ENCODE data around the gene DGKQ. TPM values are rescaled to one million over a fixed set of nuclear protein-coding genes. Genes with fewer than 3 reads are reported as not detected.

Gene DGKQ
- total RNA-seq, 1 experiment from 2014 or later = 11.5 TPM

GRCh38 chr4:958696-959337, 14.6 kb downstream of the DGKQ start:
- H3K9me2 ChIP-seq (ENCODE audit: insufficient read depth) = no peaks in the 10 kb centered on the region
- H3K4me3 ChIP-seq = no peak overlapping the region
- no peak for DNase-seq
- intact Hi-C loops (cut with micrococcal nuclease; ENCODE audit: unreplicated experiment) = no loop called here
- H3F3A ChIP-seq (ENCODE audit: insufficient read depth, low read depth) = no peaks in the 10 kb centered on the region
- H3K4me2 ChIP-seq = no peak overlapping the region
- no TSS peak for BruUV-seq (replicated peaks)
- H3K79me2 ChIP-seq (ENCODE audit: low read depth) = no peaks in the 10 kb centered on the region
- no peak for TF ChIP-seq EZH2 (IDR thresholded peaks at IDR 0.05; ENCODE audit: low read depth)
- no peak for TF ChIP-seq CTCF (conservative IDR thresholded peaks at IDR 0.05)
- CTCF ChIA-PET = no interaction called here
- no peaks in the 10 kb centered on the region for H3K9me3 ChIP-seq (ENCODE audit: insufficient read depth, low read depth)
- H3K36me3 ChIP-seq (ENCODE audit: low read depth) = no peaks in the 10 kb centered on the region
- H3K4me1 ChIP-seq (replicated peaks; ENCODE audit: insufficient read depth) = no peaks in the 10 kb centered on the region
- no peak overlapping the region for H3K27ac ChIP-seq
- no peaks in the 10 kb centered on the region for H4K20me1 ChIP-seq (ENCODE audit: insufficient read depth)
- H2AFZ ChIP-seq = no peak overlapping the region
- POLR2A ChIA-PET (ENCODE audit: unreplicated experiment) = interaction anchor here (0.5 kb wide), 1 partner anchor 378 kb away, joined by 3 read pairs; no protein-coding TSS in a partner anchor
- H3K27me3 ChIP-seq (ENCODE audit: insufficient read depth, low read depth) = no peaks in the 10 kb centered on the region

GRCh38 chr4:958314-958665, 15.1 kb downstream of the DGKQ start:
- no peak overlapping the region for H3K4me2 ChIP-seq
- no peak overlapping the region for H3K4me3 ChIP-seq
- H3K4me1 ChIP-seq (replicated peaks; ENCODE audit: insufficient read depth) = no peaks in the 10 kb centered on the region
- H4K20me1 ChIP-seq (ENCODE audit: insufficient read depth) = no peaks in the 10 kb centered on the region
- H3K9me3 ChIP-seq (ENCODE audit: insufficient read depth, low read depth) = no peaks in the 10 kb centered on the region
- no peaks in the 10 kb centered on the region for H3K79me2 ChIP-seq (ENCODE audit: low read depth)
- H3F3A ChIP-seq (ENCODE audit: insufficient read depth, low read depth) = no peaks in the 10 kb centered on the region
- H3K9me2 ChIP-seq (ENCODE audit: insufficient read depth) = no peaks in the 10 kb centered on the region
- H3K27me3 ChIP-seq (ENCODE audit: insufficient read depth, low read depth) = no peaks in the 10 kb centered on the region
- no peak for DNase-seq
- H3K36me3 ChIP-seq (ENCODE audit: low read depth) = no peaks in the 10 kb centered on the region
- H2AFZ ChIP-seq = no peak overlapping the region
- intact Hi-C loops (cut with micrococcal nuclease; ENCODE audit: unreplicated experiment) = no loop called here
- no peak overlapping the region for H3K27ac ChIP-seq
- ChIA-PET POLR2A (ENCODE audit: unreplicated experiment) (no interaction called here), CTCF (no interaction called here)
- BruUV-seq (replicated peaks) = no TSS peak
- TF ChIP-seq EZH2 (IDR thresholded peaks at IDR 0.05; ENCODE audit: low read depth) (no peak), CTCF (conservative IDR thresholded peaks at IDR 0.05) (no peak)

- TF ChIP-seq EZH2 (IDR thresholded peaks at IDR 0.05; ENCODE audit: low read depth) (no peak), CTCF (conservative IDR thresholded peaks at IDR 0.05) (no peak)
- no peaks in the 10 kb centered on the region for H3K79me2 ChIP-seq (ENCODE audit: low read depth)
- intact Hi-C loops (cut with micrococcal nuclease; ENCODE audit: unreplicated experiment) = no loop called here
- no peaks in the 10 kb centered on the region for H3K27me3 ChIP-seq (ENCODE audit: insufficient read depth, low read depth)
- H3K4me2 ChIP-seq = no peak overlapping the region
- H3K9me3 ChIP-seq (ENCODE audit: insufficient read depth, low read depth) = no peaks in the 10 kb centered on the region
- no peaks in the 10 kb centered on the region for H3F3A ChIP-seq (ENCODE audit: insufficient read depth, low read depth)
- no peaks in the 10 kb centered on the region for H3K9me2 ChIP-seq (ENCODE audit: insufficient read depth)
- DNase-seq = no peak
- no TSS peak for BruUV-seq (replicated peaks)
- ChIA-PET POLR2A (ENCODE audit: unreplicated experiment) (no interaction called here), CTCF (no interaction called here)
- H3K27ac ChIP-seq = no peak overlapping the region
- no peaks in the 10 kb centered on the region for H3K36me3 ChIP-seq (ENCODE audit: low read depth)
- H2AFZ ChIP-seq = no peak overlapping the region
- H3K4me1 ChIP-seq (replicated peaks; ENCODE audit: insufficient read depth) = no peaks in the 10 kb centered on the region
- H4K20me1 ChIP-seq (ENCODE audit: insufficient read depth) = no peaks in the 10 kb centered on the region
- no peak overlapping the region for H3K4me3 ChIP-seq
Measured at GRCh38 chr4:957581-958313, 15.6 kb downstream of the DGKQ start.

Data from PC-9 (cell line).